H9 (cell line): ENCODE results near the gene DAGLB. TPM values are rescaled to one million over a fixed set of nuclear protein-coding genes. Genes with fewer than 3 reads are reported as not detected.

Experiments used
- DNase-seq: peaks from one replicate; pipeline ENCODE4 v3.0.0-alpha.2; 2017
- H2AFZ ChIP-seq: one replicate; pipeline ENCODE4 v1.6.1; 2013; ENCODE audit warnings: mild to moderate bottlenecking, low read length, control low read depth, moderate library complexity
- H2AK5ac ChIP-seq: 2 replicates; pipeline ENCODE4 v1.6.1; 2013; ENCODE audit warnings: low read length, control low read depth, mixed read lengths; ENCODE audit not compliant: insufficient read length
- H2BK120ac ChIP-seq: one replicate; pipeline ENCODE4 v1.6.1; 2013; ENCODE audit warnings: low read depth, mild to moderate bottlenecking, low read length, control low read depth, inconsistent platforms; ENCODE audit not compliant: poor library complexity, severe bottlenecking
- H2BK12ac ChIP-seq: 2 replicates; pipeline ENCODE4 v1.6.1; 2013; ENCODE audit warnings: low read length, control low read depth, mixed read lengths, low read depth; ENCODE audit not compliant: insufficient read length
- H2BK15ac ChIP-seq: 2 replicates; pipeline ENCODE4 v1.6.1; 2013; ENCODE audit warnings: low read depth, low read length, control low read depth
- H2BK20ac ChIP-seq: one replicate; pipeline ENCODE4 v1.6.1; 2013; ENCODE audit warnings: low read depth, mild to moderate bottlenecking, low read length, control low read depth, inconsistent platforms; ENCODE audit not compliant: poor library complexity, severe bottlenecking
- H2BK5ac ChIP-seq: 2 replicates; pipeline ENCODE4 v1.6.1; 2013; ENCODE audit warnings: low read length, control low read depth, mixed read lengths; ENCODE audit not compliant: insufficient read length
- H3K14ac ChIP-seq: 2 replicates; pipeline ENCODE4 v1.6.1; 2013; ENCODE audit warnings: low read length, control low read depth; ENCODE audit not compliant: insufficient read depth
- H3K18ac ChIP-seq: 2 replicates; pipeline ENCODE4 v1.6.1; 2013; ENCODE audit warnings: low read depth, mild to moderate bottlenecking, mixed read lengths, low read length, control low read depth; ENCODE audit not compliant: insufficient read length
- H3K23ac ChIP-seq: 2 replicates; pipeline ENCODE4 v1.6.1; 2013; ENCODE audit warnings: low read length, control low read depth, mixed read lengths, low read depth; ENCODE audit not compliant: insufficient read length
- H3K23me2 ChIP-seq: 2 replicates; pipeline ENCODE4 v1.6.1; 2013; ENCODE audit warnings: low read depth, mild to moderate bottlenecking, mixed read lengths, low read length, control low read depth; ENCODE audit not compliant: insufficient read length, poor library complexity, severe bottlenecking
- H3K27ac ChIP-seq: 2 replicates; pipeline ENCODE4 v1.5.1; 2013; ENCODE audit warnings: low read length, control low read depth, mixed read lengths, low read depth; ENCODE audit not compliant: insufficient read length
- H3K27me3 ChIP-seq: 2 replicates; pipeline ENCODE4 v1.6.1; 2013; ENCODE audit warnings: low read length, control low read depth, inconsistent platforms; ENCODE audit not compliant: insufficient read depth
- H3K4ac ChIP-seq: 2 replicates; pipeline ENCODE4 v1.6.1; 2013; ENCODE audit warnings: low read depth, mild to moderate bottlenecking, control low read depth, inconsistent platforms, low read length, moderate library complexity
- H3K4me1 ChIP-seq: 2 replicates; pipeline ENCODE4 v1.6.1; 2013; ENCODE audit warnings: low read length, control low read depth, inconsistent platforms; ENCODE audit not compliant: insufficient read depth
- H3K4me2 ChIP-seq: 2 replicates; pipeline ENCODE4 v1.6.1; 2013; ENCODE audit warnings: low read length, control low read depth, mixed read lengths; ENCODE audit not compliant: insufficient read length, insufficient read depth
- H3K56ac ChIP-seq: 2 replicates; pipeline ENCODE4 v1.6.1; 2013; ENCODE audit warnings: low read depth, mild to moderate bottlenecking, mixed read lengths, low read length, control low read depth; ENCODE audit not compliant: insufficient read length
- H3K79me1 ChIP-seq: 2 replicates; pipeline ENCODE4 v1.6.1; 2013; ENCODE audit warnings: low read depth, mild to moderate bottlenecking, moderate library complexity, low read length, control low read depth, inconsistent platforms; ENCODE audit not compliant: insufficient read depth, poor library complexity, severe bottlenecking
- H3K79me2 ChIP-seq: 2 replicates; pipeline ENCODE4 v1.6.1; 2013; ENCODE audit warnings: low read length, control low read depth, inconsistent platforms; ENCODE audit not compliant: insufficient read depth
- H3K9ac ChIP-seq: 2 replicates; pipeline ENCODE4 v1.6.1; 2013; ENCODE audit warnings: low read length, control low read depth, mixed read lengths; ENCODE audit not compliant: insufficient read length; ENCODE audit errors: extremely low read depth
- H3K9me3 ChIP-seq: one replicate; pipeline ENCODE4 v1.6.1; 2013; ENCODE audit warnings: low read depth, low read length, inconsistent platforms; ENCODE audit not compliant: control insufficient read depth
- H3T11ph ChIP-seq: one replicate; pipeline ENCODE4 v1.6.1; 2013; ENCODE audit warnings: mild to moderate bottlenecking, low read length, control low read depth, inconsistent platforms
- H4K20me1 ChIP-seq: one replicate; pipeline ENCODE4 v1.6.1; 2013; ENCODE audit not compliant: control insufficient read depth, insufficient read length, insufficient read depth
- H4K5ac ChIP-seq: 2 replicates; pipeline ENCODE4 v1.6.1; 2013; ENCODE audit warnings: low read depth, mild to moderate bottlenecking, mixed read lengths, low read length, control low read depth; ENCODE audit not compliant: insufficient read length
- H4K8ac ChIP-seq: replicated peaks from 2 replicates; pipeline ENCODE4 v1.6.1; 2013; ENCODE audit warnings: low read length, control low read depth, mixed read lengths, low read depth; ENCODE audit not compliant: insufficient read length
- H4K91ac ChIP-seq: 2 replicates; pipeline ENCODE4 v1.6.1; 2013; ENCODE audit warnings: low read depth, mild to moderate bottlenecking, moderate library complexity, mixed read lengths, low read length, control low read depth; ENCODE audit not compliant: insufficient read length
- H3K27ac Mint-ChIP-seq, 3 experiments: 2 replicates in 2 of 3; 3 replicates in 1 of 3; pipeline ENCODE4 v1.8.0; 2020 to 2021; ENCODE audit warnings: mixed read lengths in 3 of 3, mild to moderate bottlenecking in 1 of 3, moderate library complexity in 1 of 3
- H3K27me3 Mint-ChIP-seq: 2 replicates; pipeline ENCODE4 v1.8.0; 2021; ENCODE audit warnings: low read depth, mild to moderate bottlenecking, moderate library complexity, mixed read lengths
- H3K36me3 Mint-ChIP-seq, 3 experiments: 2 replicates in 2 of 3; 3 replicates in 1 of 3; pipeline ENCODE4 v1.8.0; 2020 to 2021; ENCODE audit warnings: low read depth in 3 of 3, mixed read lengths in 3 of 3; ENCODE audit not compliant: insufficient read depth in 1 of 3
- H3K4me1 Mint-ChIP-seq, 2 experiments: 2 replicates each; pipeline ENCODE4 v1.8.0; 2020; ENCODE audit warnings: mixed read lengths in 2 of 2
- H3K4me3 Mint-ChIP-seq, 2 experiments: 2 replicates in 1 of 2; 3 replicates in 1 of 2; pipeline ENCODE4 v1.8.0; 2020 to 2021; ENCODE audit warnings: mild to moderate bottlenecking in 2 of 2, mixed read lengths in 2 of 2, moderate library complexity in 1 of 2
- H3K9me3 Mint-ChIP-seq, 2 experiments: 2 replicates in 1 of 2; 3 replicates in 1 of 2; pipeline ENCODE4 v1.8.0; 2020; ENCODE audit warnings: mild to moderate bottlenecking in 2 of 2, mixed read lengths in 2 of 2, moderate library complexity in 1 of 2
- WGBS: extraction: QIAGEN DNeasy Blood & Tissue Kit; methylation state at CpG from one replicate; pipeline ENCODE4 v1.1.7; 2013; ENCODE audit warnings: missing lambda C conversion rate, low lambda C conversion rate, mixed read lengths; ENCODE audit not compliant: insufficient read length; ENCODE audit errors: extremely low coverage; 5-methylcytosine and 5-hydroxymethylcytosine counted together
- total RNA-seq: library from RNA; stranded (reverse); gene quantifications from 2 replicates; pipeline ENCODE4 v1.2.1, GENCODE V29; 2021
- TF ChIP-seq, protein P1 (sequence below): fragments of 200-600 bp; sonication (generic); conservative IDR thresholded peaks from 3 replicates; pipeline ENCODE4 v1.8.0; 2021; ENCODE audit warnings: antibody characterized with exemption, mild to moderate bottlenecking

Gene DAGLB
- total RNA-seq, 1 experiment from 2014 or later = 46.4 TPM

DNA sequence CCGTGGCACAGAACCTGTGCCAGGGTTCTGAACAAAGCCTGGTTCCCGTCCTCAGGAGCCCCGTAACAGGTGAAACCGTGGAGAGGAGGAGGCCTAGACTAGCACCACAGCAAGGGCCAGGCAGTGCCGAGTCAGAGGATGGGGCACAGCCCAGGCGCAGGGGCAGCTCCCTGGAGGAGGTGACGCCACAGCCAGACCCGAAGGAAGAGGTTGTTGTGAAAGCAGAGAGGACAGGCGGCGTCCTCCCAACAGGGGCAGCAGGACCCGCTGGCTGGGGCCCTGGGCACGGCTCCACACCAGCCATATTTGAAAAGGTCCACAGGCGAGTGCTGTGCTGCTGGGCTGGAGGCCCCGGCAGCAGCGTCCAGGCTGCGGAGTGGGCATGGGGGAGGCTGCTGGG, 25.7 kb downstream of the DAGLB start:
- no peaks in the 10 kb centered on the region for H3K23me2 ChIP-seq
- no peak overlapping the region for H3K23ac ChIP-seq
- no peak overlapping the region for H2BK120ac ChIP-seq
- H4K5ac ChIP-seq = no peak overlapping the region
- Mint-ChIP-seq H3K27me3 (no peaks in the 10 kb centered on the region), H3K4me3 (no peak overlapping the region), H3K36me3 (peaks cover 63 to 84% (median 78%) of the 10 kb centered on the region in 3 experiments), H3K4me1 (no peaks in the 10 kb centered on the region), H3K9me3 (peaks cover 24 to 28% of the 10 kb centered on the region in 2 experiments), H3K27ac (no peak overlapping the region)
- no peak overlapping the region for H2AK5ac ChIP-seq
- no peak overlapping the region for H4K91ac ChIP-seq
- H2BK12ac ChIP-seq = no peak overlapping the region
- H3K14ac ChIP-seq = no peak overlapping the region
- no peak overlapping the region for H3K4me2 ChIP-seq
- H3K4me1 ChIP-seq = no peaks in the 10 kb centered on the region
- TF ChIP-seq, protein P1, sequence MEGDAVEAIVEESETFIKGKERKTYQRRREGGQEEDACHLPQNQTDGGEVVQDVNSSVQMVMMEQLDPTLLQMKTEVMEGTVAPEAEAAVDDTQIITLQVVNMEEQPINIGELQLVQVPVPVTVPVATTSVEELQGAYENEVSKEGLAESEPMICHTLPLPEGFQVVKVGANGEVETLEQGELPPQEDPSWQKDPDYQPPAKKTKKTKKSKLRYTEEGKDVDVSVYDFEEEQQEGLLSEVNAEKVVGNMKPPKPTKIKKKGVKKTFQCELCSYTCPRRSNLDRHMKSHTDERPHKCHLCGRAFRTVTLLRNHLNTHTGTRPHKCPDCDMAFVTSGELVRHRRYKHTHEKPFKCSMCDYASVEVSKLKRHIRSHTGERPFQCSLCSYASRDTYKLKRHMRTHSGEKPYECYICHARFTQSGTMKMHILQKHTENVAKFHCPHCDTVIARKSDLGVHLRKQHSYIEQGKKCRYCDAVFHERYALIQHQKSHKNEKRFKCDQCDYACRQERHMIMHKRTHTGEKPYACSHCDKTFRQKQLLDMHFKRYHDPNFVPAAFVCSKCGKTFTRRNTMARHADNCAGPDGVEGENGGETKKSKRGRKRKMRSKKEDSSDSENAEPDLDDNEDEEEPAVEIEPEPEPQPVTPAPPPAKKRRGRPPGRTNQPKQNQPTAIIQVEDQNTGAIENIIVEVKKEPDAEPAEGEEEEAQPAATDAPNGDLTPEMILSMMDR = no peak
- no peak overlapping the region for H3K9ac ChIP-seq
- H3K27ac ChIP-seq = no peak overlapping the region
- H2AFZ ChIP-seq = no peak overlapping the region
- no peak overlapping the region for H2BK15ac ChIP-seq
- no peaks in the 10 kb centered on the region for H3K27me3 ChIP-seq
- H2BK20ac ChIP-seq = no peak overlapping the region
- H4K20me1 ChIP-seq = no peaks in the 10 kb centered on the region
- no peak overlapping the region for H4K8ac ChIP-seq
- H3K4ac ChIP-seq = no peak overlapping the region
- no peak overlapping the region for H3K18ac ChIP-seq
- no peak for DNase-seq
- peaks cover 15% of the 10 kb centered on the region for H3K9me3 ChIP-seq
- H3K79me2 ChIP-seq = no peaks in the 10 kb centered on the region
- WGBS = no CpG with 5 or more reads among the region's 16 CpGs
- no peak overlapping the region for H3K56ac ChIP-seq
- H3T11ph ChIP-seq = no peak overlapping the region
- no peaks in the 10 kb centered on the region for H3K79me1 ChIP-seq
- no peak overlapping the region for H2BK5ac ChIP-seq
